ENCODE results near the gene HK1.
"Not testable (repeated sequence)": the region's sequence is repeated elsewhere in the genome, so short reads cannot be mapped to it uniquely, and the experiment has no call there.

The HK1 gene

GRCh38 chr10:69328888-69329287 lies 50.6 kb downstream of the HK1 start:
- 73% methylated on average over 1 of the region's 2 CpGs for WGBS
- not testable (repeated sequence) for H3K4me3 ChIP-seq (ENCODE audit: low read length); H3K9me3 ChIP-seq (ENCODE audit: insufficient read depth, low read depth, low read length); H3K27me3 ChIP-seq (ENCODE audit: insufficient read depth, low read length)
- Histone ChIP-seq H3K27ac (ENCODE audit: low read depth, low read length) (peak overlapping the region; percentile 96), H3K9ac (ENCODE audit: low read depth, low read length) (peak overlapping the region; percentile 64; the same call in 1 of the 2 replicates), H3K36me3 (ENCODE audit: insufficient read depth, low read length) (peaks cover 14% of the 10 kb centered on the region; the same call in 1 of the 2 replicates), H3K4me1 (ENCODE audit: insufficient read depth, low read length) (peaks cover 75% of the 10 kb centered on the region)

- Histone ChIP-seq H3K27me3 (ENCODE audit: insufficient read depth, low read length) (no peaks in the 10 kb centered on the region), H3K9ac (ENCODE audit: low read depth, low read length) (peak overlapping the region; percentile 64), H3K27ac (ENCODE audit: low read depth, low read length) (peak overlapping the region; percentile 96), H3K36me3 (ENCODE audit: insufficient read depth, low read length) (peaks cover 14% of the 10 kb centered on the region; the same call in 1 of the 2 replicates), H3K4me3 (ENCODE audit: low read length) (no peak overlapping the region; the same call in 1 of the 2 replicates), H3K9me3 (ENCODE audit: insufficient read depth, low read depth, low read length) (no peaks in the 10 kb centered on the region), H3K4me1 (ENCODE audit: insufficient read depth, low read length) (peaks cover 78% of the 10 kb centered on the region)
- 8% methylated on average over 2 of the region's 3 CpGs for WGBS
Measured at GRCh38 chr10:69329721-69330178, 51.5 kb downstream of the HK1 start.

DNA sequence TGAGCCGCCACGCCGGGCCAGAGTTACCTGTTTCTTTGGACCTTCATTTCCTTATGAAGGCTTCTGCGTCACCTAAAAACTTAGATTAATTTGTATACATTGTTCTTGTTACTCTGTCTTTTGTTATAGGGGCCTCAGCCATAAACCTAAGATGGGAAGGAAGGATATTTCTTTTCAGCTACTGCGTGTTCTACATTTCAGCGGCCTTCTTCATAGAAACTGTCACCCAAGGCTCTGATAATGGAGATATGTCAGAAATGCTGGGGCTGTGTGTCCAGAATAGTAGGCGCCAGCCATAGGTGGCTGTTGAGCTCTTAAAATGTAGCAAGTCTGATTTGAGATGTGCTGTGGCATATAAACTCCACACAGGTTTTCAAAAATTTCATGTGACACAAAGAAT lies 52.9 kb downstream of the HK1 start:
- 95% methylated on average over 7 of the region's 7 CpGs for WGBS

GRCh38 chr10:69332278-69333010 lies 54.1 kb downstream of the HK1 start:
- Histone ChIP-seq H3K27me3 (ENCODE audit: insufficient read depth, low read length) (no peaks in the 10 kb centered on the region), H3K4me3 (ENCODE audit: low read length) (no peak overlapping the region), H3K27ac (ENCODE audit: low read depth, low read length) (peak overlapping the region; percentile 81), H3K4me1 (ENCODE audit: insufficient read depth, low read length) (peaks cover 70% of the 10 kb centered on the region), H3K36me3 (ENCODE audit: insufficient read depth, low read length) (peaks cover 16% of the 10 kb centered on the region; the same call in 1 of the 2 replicates), H3K9ac (ENCODE audit: low read depth, low read length) (0 out of 2 replicates have a peak overlapping the region, but pooled peaks have one; percentile 15), H3K9me3 (ENCODE audit: insufficient read depth, low read depth, low read length) (no peaks in the 10 kb centered on the region)
- WGBS, result 96% methylated on average over 9 of the region's 9 CpGs

More for the DNA sequence above, 52.9 kb downstream of the HK1 start:
- Histone ChIP-seq H3K27ac (ENCODE audit: low read depth, low read length) (no peak overlapping the region), H3K9ac (ENCODE audit: low read depth, low read length) (no peak overlapping the region), H3K27me3 (ENCODE audit: insufficient read depth, low read length) (no peaks in the 10 kb centered on the region), H3K4me1 (ENCODE audit: insufficient read depth, low read length) (peaks cover 75% of the 10 kb centered on the region), H3K9me3 (ENCODE audit: insufficient read depth, low read depth, low read length) (no peaks in the 10 kb centered on the region), H3K36me3 (ENCODE audit: insufficient read depth, low read length) (peaks cover 17% of the 10 kb centered on the region; the same call in 1 of the 2 replicates), H3K4me3 (ENCODE audit: low read length) (no peak overlapping the region)

DNA sequence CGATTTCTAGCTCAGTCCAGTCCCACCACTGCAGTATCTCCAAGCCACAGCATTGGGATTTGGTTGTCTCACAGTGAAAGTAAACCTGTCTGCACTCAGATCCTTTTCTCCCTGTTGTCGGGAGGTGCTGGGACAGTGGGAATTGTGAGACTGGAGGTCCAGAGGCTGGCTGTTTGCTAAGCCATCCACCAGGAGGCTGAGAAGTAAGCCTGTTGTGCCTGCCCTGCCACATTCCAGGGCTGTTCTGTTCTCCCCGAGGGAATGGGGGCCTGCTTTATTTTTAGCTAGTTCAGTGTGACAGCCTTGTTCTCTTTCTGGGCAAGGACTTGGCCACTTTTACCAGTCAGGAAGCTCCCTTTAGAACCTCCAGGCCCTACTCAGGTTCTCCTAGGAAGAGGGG lies 54.9 kb downstream of the HK1 start:
- Histone ChIP-seq H3K27ac (ENCODE audit: low read depth, low read length) (peak overlapping the region; percentile 81), H3K36me3 (ENCODE audit: insufficient read depth, low read length) (peaks cover 14% of the 10 kb centered on the region; the same call in 1 of the 2 replicates), H3K9ac (ENCODE audit: low read depth, low read length) (peak overlapping the region; percentile 30; the same call in 1 of the 2 replicates), H3K4me1 (ENCODE audit: insufficient read depth, low read length) (peaks cover 70% of the 10 kb centered on the region), H3K9me3 (ENCODE audit: insufficient read depth, low read depth, low read length) (no peaks in the 10 kb centered on the region), H3K27me3 (ENCODE audit: insufficient read depth, low read length) (no peaks in the 10 kb centered on the region), H3K4me3 (ENCODE audit: low read length) (no peak overlapping the region)
- 67% methylated on average over 3 of the region's 3 CpGs for WGBS

GRCh38 chr10:69333865-69334301 lies 55.6 kb downstream of the HK1 start:
- H3K27me3 ChIP-seq (ENCODE audit: insufficient read depth, low read length); H3K9me3 ChIP-seq (ENCODE audit: insufficient read depth, low read depth, low read length); H3K4me3 ChIP-seq (ENCODE audit: low read length); H3K9ac ChIP-seq (ENCODE audit: low read depth, low read length): not testable (repeated sequence)
- H3K4me1 ChIP-seq (ENCODE audit: insufficient read depth, low read length), result peaks cover 70% of the 10 kb centered on the region
- H3K27ac ChIP-seq (ENCODE audit: low read depth, low read length), result 0 out of 2 replicates have a peak overlapping the region, but pooled peaks have one; percentile 13
- 91% methylated on average over 9 of the region's 9 CpGs for WGBS
- peaks cover 14% of the 10 kb centered on the region; the same call in 1 of the 2 replicates for H3K36me3 ChIP-seq (ENCODE audit: insufficient read depth, low read length)

GRCh38 chr10:69334302-69335062 lies 56.2 kb downstream of the HK1 start:
- Histone ChIP-seq H3K27me3 (ENCODE audit: insufficient read depth, low read length) (no peaks in the 10 kb centered on the region), H3K9me3 (ENCODE audit: insufficient read depth, low read depth, low read length) (no peaks in the 10 kb centered on the region), H3K9ac (ENCODE audit: low read depth, low read length) (no peak overlapping the region), H3K4me1 (ENCODE audit: insufficient read depth, low read length) (peaks cover 70% of the 10 kb centered on the region), H3K27ac (ENCODE audit: low read depth, low read length) (0 out of 2 replicates have a peak overlapping the region, but pooled peaks have one; percentile 13), H3K4me3 (ENCODE audit: low read length) (no peak overlapping the region), H3K36me3 (ENCODE audit: insufficient read depth, low read length) (peaks cover 14% of the 10 kb centered on the region; the same call in 1 of the 2 replicates)
- 83% methylated on average over 19 of the region's 19 CpGs for WGBS

GRCh38 chr10:69335063-69335587 lies 56.8 kb downstream of the HK1 start:
- Histone ChIP-seq H3K4me3 (ENCODE audit: low read length) (no peak overlapping the region), H3K9ac (ENCODE audit: low read depth, low read length) (no peak overlapping the region), H3K4me1 (ENCODE audit: insufficient read depth, low read length) (peaks cover 68% of the 10 kb centered on the region), H3K27me3 (ENCODE audit: insufficient read depth, low read length) (no peaks in the 10 kb centered on the region), H3K36me3 (ENCODE audit: insufficient read depth, low read length) (peaks cover 14% of the 10 kb centered on the region; the same call in 1 of the 2 replicates), H3K27ac (ENCODE audit: low read depth, low read length) (peak overlapping the region; percentile 7; the same call in 1 of the 2 replicates), H3K9me3 (ENCODE audit: insufficient read depth, low read depth, low read length) (no peaks in the 10 kb centered on the region)
- 93% methylated on average over 13 of the region's 13 CpGs for WGBS

DNA sequence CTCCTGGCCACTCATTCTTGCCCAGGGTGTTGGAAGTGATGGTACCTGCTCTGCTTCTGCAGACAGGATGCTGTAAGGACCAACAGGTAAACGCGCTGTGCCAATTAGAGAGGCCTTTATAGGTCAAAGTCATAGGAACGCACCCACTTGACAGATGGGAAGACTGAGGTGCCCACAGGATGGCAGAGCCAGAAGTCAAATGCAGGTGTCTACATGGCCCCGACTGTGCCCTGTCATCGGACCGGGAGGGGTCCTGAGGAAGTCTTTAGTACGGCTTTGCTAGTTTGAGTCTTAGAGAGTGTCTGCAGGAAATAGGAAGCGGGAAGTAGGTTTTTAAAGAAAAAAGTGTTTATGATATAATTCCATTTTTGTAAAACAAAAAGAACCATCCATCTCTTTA lies 57.3 kb downstream of the HK1 start:
- Histone ChIP-seq H3K36me3 (ENCODE audit: insufficient read depth, low read length) (peaks cover 11% of the 10 kb centered on the region; the same call in 1 of the 2 replicates), H3K27ac (ENCODE audit: low read depth, low read length) (no peak overlapping the region), H3K9me3 (ENCODE audit: insufficient read depth, low read depth, low read length) (no peaks in the 10 kb centered on the region), H3K9ac (ENCODE audit: low read depth, low read length) (no peak overlapping the region), H3K27me3 (ENCODE audit: insufficient read depth, low read length) (no peaks in the 10 kb centered on the region), H3K4me1 (ENCODE audit: insufficient read depth, low read length) (peaks cover 63% of the 10 kb centered on the region), H3K4me3 (ENCODE audit: low read length) (no peak overlapping the region)
- WGBS, result 95% methylated on average over 8 of the region's 8 CpGs

GRCh38 chr10:69336952-69337295 lies 58.6 kb downstream of the HK1 start:
- peak overlapping the region; percentile 78 for H3K27ac ChIP-seq (ENCODE audit: low read depth, low read length)

More at GRCh38 chr10:69336952-69337295, 58.6 kb downstream of the HK1 start:
- no peaks in the 10 kb centered on the region for H3K9me3 ChIP-seq (ENCODE audit: insufficient read depth, low read depth, low read length)
- H3K4me3 ChIP-seq (ENCODE audit: low read length), result no peak overlapping the region
- H3K36me3 ChIP-seq (ENCODE audit: insufficient read depth, low read length), result 0 out of 2 replicates have a peak, but pooled peaks cover 2% of the 10 kb centered on the region
- WGBS, result 88% methylated on average over 2 of the region's 2 CpGs
- H3K27me3 ChIP-seq (ENCODE audit: insufficient read depth, low read length), result no peaks in the 10 kb centered on the region
- peaks cover 51% of the 10 kb centered on the region for H3K4me1 ChIP-seq (ENCODE audit: insufficient read depth, low read length)
- H3K9ac ChIP-seq (ENCODE audit: low read depth, low read length), result no peak overlapping the region

Measured in HUES64 (cell line).